ENCODE results near the gene SPIN2B.

Gene SPIN2B

DNA sequence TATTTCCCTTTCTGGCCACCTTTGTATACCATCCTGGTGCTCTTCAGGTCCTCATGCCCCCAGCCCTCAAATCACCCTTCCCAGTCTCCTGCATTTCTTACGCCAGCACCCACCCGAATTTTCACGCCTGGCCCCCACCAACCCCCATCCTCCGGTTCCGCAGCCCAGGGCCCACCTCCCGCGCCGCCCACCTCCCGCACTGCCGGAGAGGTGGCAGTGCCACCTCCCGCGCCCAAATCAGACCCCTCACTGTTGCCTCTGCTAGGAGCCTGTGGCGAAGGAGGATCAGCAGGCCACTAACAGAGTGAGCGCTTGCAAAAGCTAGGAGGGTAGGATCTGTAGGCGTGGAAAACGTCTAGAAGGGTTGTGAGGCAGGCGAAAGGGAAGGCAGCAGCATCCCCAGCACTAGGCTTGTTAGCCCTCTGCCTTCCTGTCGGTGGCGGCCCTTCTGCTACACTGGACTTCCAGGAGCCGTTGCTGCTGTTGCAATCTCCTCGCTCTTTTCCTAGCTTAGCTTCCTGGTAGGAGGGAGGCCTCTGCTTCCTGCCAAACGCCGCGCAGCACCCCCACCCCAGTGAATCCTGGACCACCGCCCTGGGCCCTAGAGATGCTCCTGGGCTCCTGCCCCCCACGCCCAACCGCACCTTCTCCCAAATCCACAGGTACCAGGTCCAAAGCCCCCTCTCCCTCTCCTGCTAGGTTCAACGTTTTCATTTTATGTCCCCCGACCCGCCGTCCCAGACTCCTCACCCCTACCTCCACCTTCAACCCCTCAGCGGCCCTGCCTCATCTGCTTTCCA is 51.0 kb downstream of the SPIN2B start:
- DNase-seq: no peak
